COLO668 (cell line): ENCODE data around the gene LIMD2.

Experiments used
- DNase-seq: peaks from one replicate; lab custom pipeline; 2025; ENCODE audit not compliant: unreplicated experiment; lab: John Stamatoyannopoulos, UW

The LIMD2 gene

DNA sequence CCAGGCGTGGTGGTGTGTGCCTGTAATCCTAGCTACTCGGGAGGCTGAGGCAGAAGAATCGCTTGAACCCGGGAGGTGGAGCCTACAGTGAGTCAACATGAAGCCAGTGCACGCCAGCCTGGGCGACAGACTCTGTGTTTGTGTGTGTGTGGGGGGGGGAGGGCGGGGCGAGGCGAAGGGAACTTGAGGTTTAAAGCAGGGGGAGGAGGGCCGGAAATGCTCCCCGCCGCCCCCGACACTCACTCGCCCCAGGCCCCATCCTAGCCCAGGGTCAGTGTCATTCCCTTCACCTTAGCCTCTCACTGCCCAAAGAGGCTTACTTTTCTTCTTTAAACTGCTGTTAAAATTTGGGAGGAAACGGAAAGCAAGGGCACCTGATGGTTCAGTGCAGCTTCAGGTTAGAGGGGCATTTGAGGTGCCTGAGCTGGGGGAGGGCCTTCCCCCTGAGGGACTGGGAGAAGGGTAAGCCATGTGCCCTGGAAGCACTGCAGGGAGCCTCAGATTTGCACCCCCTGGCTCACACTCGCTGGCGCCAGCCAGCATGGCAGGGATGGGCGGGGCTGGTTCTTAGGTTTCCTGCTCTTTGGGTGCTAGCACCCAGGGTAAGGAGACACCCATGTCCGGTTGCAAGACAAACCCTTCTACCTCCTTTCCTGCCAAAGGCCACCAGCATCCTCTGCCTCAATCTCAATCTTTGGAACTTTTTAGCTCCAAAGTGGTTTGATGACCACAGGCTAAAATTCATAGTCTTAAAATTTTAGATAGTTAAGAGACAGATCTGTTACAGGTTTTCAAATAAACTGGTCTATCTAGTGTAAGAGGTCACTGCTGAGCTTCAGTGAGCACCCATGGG lies 2.2 kb upstream of the LIMD2 start:
- DNase-seq: no peak

DNA sequence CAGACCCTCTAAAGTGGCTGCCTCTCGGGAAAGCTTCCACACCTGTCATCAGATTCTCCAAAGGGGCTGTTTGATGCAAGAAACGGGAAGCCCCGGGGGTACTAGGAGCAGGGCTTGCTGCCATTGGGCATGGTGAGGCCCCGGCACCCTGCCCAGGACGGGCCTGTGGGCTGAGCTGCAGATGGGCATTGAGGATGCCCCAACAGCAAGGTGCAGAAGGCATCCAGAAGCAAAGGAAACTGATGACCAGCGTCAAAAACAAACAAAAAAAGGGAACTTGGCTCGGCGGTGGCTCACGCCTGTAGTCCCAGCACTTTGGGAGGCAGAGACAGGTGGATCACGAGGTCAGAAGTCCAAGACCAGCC lies 1.5 kb upstream of the LIMD2 start:
- no peak for DNase-seq

DNA sequence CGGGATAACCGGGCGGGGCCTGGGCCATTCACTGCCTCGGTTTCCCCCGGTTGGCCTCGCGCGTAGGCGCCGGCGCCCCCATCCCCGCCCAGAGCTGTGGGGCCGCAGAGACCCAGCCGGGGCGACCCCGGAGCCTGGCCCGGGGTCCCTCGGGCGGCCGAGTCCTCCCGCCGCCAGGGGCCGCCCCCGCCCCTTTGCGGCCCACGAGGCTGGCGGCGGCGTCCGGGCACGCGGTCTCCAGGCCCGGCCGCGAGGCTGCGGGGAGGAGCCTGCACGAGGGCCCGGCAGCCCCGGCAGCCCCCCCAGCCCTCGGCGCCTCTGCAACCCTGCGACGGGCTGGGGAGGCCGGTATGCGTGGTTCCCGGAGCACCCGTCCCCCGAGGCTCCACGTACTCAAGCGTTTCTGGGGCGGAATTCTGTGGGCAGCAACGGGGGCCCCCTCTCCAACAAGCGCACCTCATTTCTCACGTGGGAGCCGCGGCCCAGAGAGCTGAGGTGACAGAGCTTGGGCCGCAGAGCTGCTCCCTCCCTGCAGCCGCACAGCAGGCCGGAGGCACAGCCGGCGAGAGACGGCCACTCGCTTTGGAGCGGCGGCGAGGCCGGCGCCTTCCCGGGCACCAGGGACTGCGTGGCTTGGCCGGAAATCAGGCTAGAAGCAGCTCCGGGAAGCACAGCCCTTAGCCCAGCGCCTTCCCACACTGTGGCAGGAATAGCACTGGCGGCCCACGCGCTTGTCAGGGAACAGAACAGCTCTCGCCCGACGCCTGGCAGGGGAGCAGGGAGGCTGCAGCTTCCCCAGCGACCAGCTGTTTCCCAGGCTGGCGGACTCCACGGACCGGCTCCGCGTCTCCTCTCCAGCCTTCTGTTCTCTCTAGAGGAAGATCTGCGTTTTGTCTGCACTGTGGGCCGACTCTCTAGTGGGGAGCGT lies 867 bp upstream of the LIMD2 start:
- DNase-seq: peak; percentile 14

DNA sequence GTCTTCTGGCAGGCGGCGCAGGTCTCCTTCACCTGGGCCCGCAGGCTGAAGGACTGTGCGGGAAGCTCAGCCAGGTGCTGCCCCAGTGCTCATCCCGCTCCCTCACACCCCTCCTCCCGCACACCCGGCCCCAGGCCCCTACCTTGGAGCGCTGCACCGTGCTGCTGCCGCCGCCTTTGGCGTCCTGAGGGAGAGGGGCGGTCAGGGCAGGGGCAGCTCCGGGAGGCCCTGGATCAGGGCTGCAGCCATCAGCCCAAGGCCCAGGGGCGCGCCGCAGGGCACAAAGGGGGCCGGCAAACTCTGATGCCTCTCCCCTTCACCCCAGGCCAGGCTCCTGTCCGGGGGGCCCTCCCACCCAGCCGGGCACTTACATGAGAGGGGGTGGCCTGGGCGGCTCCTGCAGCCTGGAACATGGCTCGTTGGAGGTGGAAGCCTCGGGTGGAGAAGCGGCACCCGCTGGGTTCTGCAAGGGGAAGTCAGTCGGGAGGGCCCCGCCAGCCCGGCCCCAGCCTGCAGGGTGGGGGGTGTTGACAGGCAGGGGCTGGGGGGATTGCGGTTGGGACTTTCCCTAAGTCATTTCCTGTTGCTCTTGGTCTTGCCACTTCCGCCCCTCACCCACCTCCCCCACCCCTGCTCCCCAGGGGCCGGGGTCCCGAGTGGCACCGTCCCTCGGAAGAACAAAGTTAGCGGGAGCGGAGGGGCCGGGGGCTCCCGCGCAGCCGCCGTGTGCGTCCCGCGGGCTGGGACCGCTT lies 863 bp downstream of the LIMD2 start:
- peak; percentile 29 for DNase-seq

DNA sequence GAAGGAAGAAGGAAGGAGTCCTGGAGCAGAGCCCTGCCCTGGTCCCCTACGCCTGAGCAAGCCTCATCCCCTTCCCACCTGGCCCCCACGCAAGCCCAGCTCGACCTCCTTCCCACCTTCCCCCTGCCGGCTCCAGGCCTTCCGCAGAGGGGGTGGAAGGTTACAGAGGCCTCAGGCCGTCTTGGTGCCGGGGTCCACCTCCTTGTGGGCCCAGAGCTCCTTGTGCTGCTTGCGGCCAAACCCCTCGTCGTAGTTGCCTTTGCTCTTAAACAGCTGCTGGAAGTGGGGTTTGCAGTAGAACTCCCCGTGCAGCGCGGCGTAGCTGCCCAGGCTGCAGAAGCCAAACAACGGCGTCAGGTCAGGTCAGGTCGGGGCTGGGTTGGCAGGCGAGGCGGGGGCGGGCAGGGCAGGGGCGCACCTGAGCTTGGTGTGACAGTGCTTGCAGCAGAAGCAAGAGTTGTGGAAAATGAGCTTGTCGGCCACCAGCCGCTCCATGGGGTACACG lies 1.5 kb downstream of the LIMD2 start:
- peak; percentile 26 for DNase-seq

DNA sequence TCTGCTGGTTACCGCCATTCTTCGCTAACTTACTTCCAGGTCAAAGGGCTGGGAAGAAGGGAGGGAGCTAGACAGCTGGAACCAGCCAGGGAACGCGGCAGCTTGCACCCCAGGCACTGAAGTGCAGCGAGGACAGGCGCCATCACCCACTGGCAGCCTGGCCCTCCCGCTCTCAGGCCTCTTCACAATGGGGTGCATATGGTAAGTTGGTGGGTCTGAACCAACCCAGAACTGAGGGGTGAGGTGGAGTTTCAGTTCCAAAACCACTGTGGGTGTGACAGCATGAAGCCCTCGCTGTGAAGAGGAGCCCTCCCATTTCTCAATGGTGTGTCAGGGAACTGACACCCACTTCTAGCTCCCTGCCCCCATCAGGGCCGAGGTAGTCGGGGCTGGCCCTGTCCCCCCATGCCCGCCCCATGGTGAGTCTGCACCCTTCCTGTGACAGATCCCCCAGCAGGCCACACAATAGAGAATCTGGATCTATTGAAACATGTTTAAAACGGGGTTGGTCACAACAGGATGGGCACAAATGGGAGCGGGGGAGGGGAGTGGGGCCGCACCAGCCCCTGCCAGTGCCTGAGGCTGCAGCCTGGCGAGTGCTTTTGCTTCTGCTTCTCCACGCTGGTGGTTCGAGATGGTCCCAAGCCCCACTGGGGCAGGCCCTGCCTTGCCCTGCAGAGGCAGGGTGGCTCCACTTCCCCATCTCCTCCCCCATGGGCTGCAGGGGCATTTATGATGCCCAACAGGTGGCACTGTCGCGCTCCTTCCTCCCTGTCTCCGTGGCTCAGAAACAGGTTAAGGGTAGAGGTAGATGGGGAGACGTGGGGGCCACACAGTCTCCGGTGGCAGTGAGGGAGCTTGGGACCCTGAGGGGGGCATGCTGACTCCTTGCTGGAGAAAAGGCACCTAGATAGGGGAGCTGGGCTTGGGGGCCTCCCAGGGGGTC lies 2.3 kb downstream of the LIMD2 start:
- DNase-seq: peak; percentile 47

DNA sequence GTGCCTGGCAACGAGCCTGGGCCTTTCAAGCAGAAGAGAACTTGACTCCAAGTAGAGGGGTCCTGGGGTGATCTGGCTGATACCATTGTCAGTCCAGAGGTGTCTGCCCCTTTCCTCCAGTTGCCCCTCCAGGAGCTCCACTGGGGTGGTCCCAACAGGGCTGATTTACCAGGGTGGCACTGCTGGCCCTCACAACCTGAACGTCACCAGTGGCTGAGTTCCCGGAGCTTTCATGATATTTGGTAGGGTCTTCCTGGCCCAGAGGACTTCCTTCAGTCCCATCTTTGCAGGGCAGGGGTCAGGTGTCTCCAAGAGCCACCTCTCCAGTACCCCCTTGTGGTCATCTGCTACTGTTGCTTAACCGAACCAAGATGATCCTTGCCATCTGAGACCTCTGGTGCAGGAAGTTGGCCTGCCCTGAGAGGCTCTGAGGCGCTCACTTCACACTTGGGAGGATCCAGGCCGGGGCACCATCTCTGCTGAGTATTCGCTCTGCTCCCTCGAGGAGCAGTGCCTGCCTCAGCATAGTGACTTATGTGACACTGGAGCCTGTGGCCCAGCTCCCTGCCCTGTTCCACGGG lies 3.5 kb downstream of the LIMD2 start:
- DNase-seq: no peak

DNA sequence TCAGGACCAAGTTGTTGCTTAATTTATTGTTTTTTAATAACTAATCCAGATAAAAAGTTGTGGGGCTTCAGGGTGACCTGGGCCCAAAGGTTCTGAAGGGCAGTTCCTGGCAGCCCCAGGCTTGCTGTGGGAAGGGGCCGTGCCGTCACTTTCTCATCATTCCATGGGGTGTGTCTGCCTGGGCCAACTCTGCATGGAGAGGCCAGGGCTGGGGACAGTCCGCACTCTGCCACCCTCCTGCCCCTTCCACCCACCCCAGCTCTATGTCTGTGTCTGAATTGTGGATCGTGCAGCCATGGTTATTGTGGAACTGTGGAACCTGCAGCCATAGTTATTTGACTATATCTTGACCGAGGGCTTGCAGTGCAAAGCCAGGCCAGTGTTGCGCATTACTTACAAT lies 4.0 kb downstream of the LIMD2 start:
- DNase-seq: no peak

DNA sequence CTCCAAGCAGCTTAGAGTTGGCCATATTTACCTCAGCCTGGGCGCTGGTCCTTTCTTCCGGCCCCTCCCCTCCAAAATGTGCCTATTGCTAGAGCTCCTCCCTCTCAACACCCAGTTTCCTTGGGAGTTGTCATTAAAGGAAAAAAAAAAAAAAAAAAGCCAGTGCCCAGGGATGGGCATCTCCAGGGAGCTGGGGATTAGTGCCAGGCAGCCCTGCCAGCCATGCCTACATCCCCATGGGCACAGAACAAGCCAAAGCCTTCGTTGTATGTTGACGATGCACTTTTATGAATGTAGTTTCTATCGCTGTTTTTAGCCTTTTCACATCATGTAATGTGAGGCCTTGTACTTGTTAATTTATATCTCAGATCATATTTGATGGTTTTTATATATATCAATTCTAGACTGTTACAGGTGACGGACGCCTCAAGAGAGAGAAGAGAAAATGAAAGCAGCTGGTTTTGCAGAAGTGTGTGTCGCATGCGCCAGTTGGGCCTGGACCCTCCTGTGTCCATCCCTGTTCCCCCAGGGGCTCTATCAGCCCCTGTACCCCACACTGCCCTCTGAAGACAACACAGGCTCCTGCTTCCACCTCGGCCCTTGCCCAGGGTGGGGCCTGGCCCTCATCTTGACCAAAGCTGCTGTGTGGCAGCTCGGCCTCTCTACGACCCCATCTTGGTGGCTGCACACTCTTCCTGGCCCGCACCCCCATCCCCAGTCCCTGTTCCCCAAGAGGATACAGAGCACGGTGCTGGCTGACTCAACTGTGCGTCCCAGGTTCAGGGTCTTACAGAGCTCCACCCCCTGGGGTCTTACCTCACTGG lies 4.8 kb downstream of the LIMD2 start:
- no peak for DNase-seq

DNA sequence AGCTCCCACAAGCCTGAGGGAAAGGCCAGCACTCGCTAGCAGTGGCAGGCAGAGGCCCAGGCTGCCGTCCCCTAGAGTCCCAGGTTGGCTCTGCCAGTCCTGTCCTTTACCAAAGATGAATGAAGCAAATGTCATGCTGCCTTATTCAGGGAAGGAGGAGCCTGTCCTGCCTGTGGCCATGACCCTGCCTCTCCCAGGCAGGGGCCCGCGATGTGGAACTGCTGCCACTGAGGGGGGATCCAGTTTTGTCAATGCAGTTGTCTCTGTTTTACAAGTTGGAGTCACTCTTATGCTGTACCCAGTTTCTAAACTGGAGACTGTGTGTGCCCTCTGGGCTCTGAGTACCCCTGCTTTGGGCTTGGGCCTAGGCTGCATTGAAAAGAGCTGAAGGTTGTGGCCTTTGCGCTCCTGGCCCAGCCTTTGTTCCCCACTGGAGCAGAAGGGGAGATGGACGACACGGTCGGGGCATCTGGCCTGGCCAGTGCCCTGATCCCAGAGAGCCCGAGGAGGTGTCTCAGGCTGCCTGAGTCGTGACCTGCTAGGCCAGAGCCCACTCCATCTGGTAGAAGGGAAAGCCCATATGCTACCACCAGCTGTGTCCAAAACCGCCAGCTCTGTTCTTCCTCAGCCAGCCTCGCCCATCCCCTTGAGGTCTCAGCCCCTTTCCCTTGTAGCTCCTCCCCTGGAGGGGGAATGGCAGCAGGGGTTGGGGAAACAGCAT lies 5.5 kb downstream of the LIMD2 start:
- no peak for DNase-seq

DNA sequence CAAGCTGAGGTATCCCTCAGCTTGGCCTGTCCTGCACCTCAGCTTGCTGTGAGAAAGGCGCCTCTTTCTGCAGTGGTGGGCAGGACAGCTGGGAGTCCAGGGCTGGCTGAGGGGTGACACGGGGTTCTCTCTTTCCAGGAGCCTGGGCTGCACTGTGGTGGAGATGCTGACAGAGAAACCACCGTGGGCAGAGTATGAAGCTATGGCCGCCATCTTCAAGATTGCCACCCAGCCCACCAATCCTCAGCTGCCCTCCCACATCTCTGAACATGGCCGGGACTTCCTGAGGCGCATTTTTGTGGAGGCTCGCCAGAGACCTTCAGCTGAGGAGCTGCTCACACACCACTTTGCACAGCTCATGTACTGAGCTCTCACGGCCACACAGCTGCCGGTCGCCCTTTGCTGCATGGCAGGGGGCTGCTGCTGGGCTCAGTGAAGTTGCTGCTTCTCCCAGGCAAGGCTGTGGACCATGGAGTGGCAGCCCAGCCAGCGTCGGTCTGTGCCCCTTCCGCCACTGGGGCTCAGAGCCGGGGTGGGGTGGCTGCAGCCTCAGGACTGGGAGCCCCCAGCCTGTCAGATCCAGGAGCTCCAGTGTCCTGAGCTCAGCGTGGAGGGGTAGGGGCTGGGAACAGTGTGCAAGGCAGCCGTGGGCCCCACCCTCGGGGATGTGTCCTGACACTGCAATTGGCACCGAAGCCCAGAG lies 6.4 kb downstream of the LIMD2 start:
- no peak for DNase-seq

DNA sequence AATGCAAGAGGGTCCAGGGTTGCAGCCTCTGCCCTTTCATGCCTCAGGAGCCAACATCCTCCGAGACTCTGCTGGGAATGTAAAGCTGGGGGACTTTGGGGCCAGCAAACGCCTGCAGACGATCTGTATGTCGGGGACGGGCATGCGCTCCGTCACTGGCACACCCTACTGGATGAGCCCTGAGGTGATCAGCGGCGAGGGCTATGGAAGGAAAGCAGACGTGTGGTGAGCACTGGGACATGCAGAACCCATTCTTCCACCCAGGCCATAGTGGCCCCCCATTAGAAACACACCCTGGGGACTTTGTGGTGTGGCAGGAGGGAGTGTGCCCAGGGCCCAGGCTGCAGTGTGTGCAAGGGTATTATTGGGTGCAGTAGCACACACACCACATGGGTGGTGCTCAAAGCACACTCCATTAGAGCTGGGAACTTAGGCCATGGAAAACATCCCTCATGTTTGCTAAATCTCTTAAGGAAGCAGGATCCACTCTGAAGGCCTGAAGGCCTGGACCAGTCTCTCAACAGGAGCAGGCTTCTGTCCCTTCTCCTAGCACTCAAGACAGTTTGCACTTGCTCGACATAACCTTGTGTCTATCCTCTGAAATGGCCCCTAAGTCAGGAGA lies 7.6 kb downstream of the LIMD2 start:
- no peak for DNase-seq

DNA sequence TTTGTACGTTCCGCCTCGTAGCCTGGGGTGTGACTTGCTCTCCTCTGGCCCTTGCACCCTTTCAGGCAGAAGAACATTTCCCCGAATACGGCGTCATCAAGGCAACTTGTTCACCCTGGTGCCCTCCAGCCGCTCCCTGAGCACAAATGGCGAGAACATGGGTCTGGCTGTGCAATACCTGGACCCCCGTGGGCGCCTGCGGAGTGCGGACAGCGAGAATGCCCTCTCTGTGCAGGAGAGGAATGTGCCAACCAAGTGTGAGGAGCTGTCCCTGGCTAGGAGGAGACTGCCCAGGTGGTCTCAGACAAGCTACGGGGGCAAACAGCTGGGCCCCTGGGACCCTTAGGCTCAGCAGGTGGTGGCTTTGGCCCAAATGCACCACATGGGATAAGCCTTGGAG lies 10.4 kb downstream of the LIMD2 start:
- DNase-seq: no peak

DNA sequence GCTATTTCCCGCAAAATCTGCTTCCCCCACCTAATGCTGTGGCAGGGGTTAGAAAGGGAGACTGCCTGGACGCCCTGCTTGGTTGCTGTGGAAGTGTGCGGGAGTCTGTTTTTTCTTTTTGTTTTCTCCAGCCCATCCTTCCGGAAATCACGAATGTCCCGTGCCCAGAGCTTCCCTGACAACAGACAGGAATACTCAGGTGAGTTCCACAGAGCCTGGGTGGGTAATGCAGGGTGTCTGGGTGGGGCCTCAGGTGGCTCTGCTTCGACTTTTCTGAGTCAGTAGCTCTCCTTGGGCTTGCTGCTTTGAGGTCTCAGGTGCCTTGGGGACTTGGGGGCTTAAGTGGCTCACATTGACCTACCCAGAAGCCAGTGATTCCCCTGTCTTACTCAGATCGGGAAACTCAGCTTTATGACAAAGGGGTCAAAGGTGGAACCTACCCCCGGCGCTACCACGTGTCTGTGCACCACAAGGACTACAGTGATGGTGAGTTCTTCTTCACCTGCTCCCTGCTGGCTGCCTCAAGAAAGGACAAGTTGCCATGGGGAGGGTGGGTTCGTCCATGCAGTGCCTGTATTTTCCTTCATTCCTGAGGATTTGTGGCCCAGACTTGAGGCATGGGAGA lies 11.4 kb downstream of the LIMD2 start:
- DNase-seq: no peak

DNA sequence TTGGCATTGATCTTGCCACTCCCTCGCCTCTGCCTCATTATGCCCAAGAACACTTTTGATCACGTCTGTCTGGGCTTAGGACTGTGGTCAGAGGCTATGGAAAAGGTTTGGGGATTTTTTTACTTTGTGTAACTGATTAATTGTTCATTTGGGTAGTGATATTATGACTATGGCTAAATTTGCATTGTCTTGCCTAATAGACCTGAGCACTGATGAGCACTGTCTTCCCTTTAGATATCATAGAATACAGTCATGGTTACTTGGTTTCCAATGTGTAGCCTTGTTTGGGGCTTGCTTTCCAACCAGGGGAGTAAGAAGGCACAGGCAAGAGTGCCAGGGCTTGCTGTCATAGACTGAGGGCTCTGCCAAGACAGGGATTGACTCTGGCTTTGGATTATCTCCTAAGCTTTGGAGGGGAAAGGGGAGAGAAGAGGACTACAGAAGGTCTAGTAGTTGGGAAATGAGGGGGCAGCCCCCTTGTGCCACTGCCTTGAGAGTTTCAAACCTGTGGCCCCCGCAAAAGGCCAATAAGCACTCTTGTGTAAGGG lies 13.7 kb downstream of the LIMD2 start:
- DNase-seq: no peak

DNA sequence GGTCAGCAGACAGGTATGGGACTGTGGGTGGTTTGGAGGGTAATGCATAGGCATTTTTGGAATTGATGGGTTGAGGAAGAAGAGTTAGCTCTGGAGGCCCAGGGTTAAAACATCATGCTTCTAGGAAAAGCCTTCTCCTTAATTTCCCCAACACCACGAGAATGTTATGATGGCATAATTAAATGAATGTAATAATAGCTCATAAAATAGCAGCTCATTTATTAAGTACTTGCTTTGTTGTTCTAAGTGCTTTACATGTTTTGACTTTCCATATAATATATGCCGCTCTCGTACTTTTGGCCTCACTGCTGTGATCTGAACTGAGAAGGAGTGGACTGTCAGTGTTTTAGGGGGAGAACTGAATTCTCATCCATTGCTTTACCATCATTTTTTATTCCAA lies 14.3 kb downstream of the LIMD2 start:
- no peak for DNase-seq
